ENCODE data around the gene WHRN. TPM values are rescaled to one million over a fixed set of nuclear protein-coding genes. Genes with fewer than 3 reads are reported as not detected.

The WHRN gene
- total RNA-seq, 1 donor from 2014 or later, result 2.9 TPM

- Mint-ChIP-seq H3K9me3 (no peaks in the 10 kb centered on the region), H3K27me3 (ENCODE audit: low read depth) (no peaks in the 10 kb centered on the region), H3K27ac (no peak overlapping the region), H3K4me3 (ENCODE audit: low read depth) (no peak overlapping the region), H3K36me3 (ENCODE audit: low read depth) (no peaks in the 10 kb centered on the region), H3K4me1 (ENCODE audit: low read depth) (peaks cover 29% of the 10 kb centered on the region)
- DNase-seq (ENCODE audit: low spot score), result no peak
- intact Hi-C loops (cut with micrococcal nuclease), result no loop called here
Observed at GRCh38 chr9:114482593-114482992, 22.7 kb downstream of the WHRN start.

DNA sequence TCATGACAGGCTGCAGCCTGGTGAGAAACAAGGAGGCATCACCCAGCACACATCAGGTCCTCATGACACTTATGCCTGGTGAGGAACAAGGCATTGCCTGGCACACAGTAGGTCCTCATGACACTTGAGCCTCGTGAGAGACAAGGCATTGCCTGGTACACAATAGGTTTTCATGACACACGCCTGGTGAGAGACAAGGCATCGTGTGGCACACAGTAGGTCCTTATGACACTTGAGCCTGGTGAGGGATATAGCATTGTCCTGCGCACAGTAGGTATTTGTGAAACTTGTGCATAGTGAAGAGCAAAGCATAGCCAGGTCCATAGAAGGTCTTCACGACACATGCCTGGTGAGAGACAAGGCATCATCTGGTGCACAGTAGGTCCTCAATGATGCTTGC is 23.5 kb downstream of the WHRN start:
- intact Hi-C loops (cut with micrococcal nuclease), result no loop called here
- Mint-ChIP-seq H3K27me3 (ENCODE audit: low read depth) (no peaks in the 10 kb centered on the region), H3K4me1 (ENCODE audit: low read depth) (peaks cover 25% of the 10 kb centered on the region), H3K4me3 (ENCODE audit: low read depth) (no peak overlapping the region), H3K9me3 (no peaks in the 10 kb centered on the region), H3K36me3 (ENCODE audit: low read depth) (no peaks in the 10 kb centered on the region), H3K27ac (no peak overlapping the region)
- DNase-seq (ENCODE audit: low spot score), result no peak

DNA sequence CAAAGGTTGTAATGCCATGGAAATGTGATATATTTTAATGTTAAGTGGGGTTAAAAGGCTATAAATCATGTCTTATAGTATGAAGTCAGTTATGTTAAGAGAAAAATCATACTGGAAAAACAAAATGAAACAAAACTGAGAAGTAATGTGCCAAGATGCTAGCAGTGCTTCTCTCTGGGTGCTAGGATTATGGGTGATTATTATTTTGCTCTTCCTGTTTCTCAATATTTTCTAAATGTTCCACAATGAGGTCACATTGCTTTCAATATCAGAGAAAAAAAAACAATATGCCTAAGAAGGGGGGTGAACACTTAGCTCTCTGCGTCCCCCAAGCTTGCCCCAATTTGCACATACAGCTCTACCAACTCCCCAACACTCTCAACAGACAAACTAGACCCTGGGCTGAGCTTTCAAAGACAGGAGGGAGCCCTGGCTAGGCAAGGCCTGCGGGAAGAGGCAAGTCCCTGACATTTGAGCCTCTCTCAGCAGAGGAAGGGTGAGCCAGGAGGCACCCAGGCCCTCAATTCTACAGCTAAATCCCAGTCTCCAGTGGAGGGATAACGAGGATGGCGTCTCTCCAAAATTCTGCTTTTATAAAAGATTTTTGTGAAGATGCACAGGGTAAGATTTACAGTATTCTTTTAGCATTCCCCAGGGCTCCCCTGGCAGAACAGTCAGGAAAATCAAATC is 24.4 kb downstream of the WHRN start:
- intact Hi-C loops (cut with micrococcal nuclease), result no loop called here
- Mint-ChIP-seq H3K27me3 (ENCODE audit: low read depth) (no peaks in the 10 kb centered on the region), H3K27ac (no peak overlapping the region), H3K4me3 (ENCODE audit: low read depth) (no peak overlapping the region), H3K4me1 (ENCODE audit: low read depth) (peaks cover 17% of the 10 kb centered on the region), H3K9me3 (no peaks in the 10 kb centered on the region), H3K36me3 (ENCODE audit: low read depth) (no peaks in the 10 kb centered on the region)
- DNase-seq (ENCODE audit: low spot score), result no peak

DNA sequence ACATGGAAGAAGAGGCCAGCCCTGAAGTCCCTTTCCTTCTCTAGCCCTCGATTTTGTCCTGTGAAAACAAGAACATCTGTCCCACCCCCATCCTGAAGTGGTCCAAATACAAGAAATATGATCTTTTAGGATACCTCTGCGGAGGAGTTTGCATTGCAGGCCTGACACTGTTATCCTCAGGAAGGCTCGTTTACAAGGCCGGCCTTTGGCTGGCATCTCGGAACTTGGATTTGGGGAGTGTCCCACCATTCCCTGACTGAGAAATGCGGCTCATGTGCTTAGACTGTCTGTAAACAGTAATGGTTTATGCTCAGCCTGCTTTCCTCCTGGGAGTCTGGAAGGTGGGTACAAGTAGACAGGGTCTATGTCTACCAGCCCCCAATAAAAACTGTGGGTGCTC is 26.4 kb downstream of the WHRN start:
- Mint-ChIP-seq H3K9me3 (no peaks in the 10 kb centered on the region), H3K4me3 (ENCODE audit: low read depth) (no peak overlapping the region), H3K27me3 (ENCODE audit: low read depth) (no peaks in the 10 kb centered on the region), H3K36me3 (ENCODE audit: low read depth) (no peaks in the 10 kb centered on the region), H3K4me1 (ENCODE audit: low read depth) (peaks cover 11% of the 10 kb centered on the region), H3K27ac (no peak overlapping the region)
- no peak for DNase-seq (ENCODE audit: low spot score)
- intact Hi-C loops (cut with micrococcal nuclease), result no loop called here

- intact Hi-C loops (cut with micrococcal nuclease), result no loop called here
- peaks cover 11% of the 10 kb centered on the region for H3K4me1 Mint-ChIP-seq (ENCODE audit: low read depth)
- H3K27ac Mint-ChIP-seq, result no peak overlapping the region
Observed at GRCh38 chr9:114478459-114478858, 26.8 kb downstream of the WHRN start.

GRCh38 chr9:114477642-114478041 is 27.6 kb downstream of the WHRN start:
- no peaks in the 10 kb centered on the region for H3K9me3 Mint-ChIP-seq

More at GRCh38 chr9:114478459-114478858, 26.8 kb downstream of the WHRN start:
- Mint-ChIP-seq H3K27me3 (ENCODE audit: low read depth) (no peaks in the 10 kb centered on the region), H3K4me3 (ENCODE audit: low read depth) (no peak overlapping the region), H3K9me3 (no peaks in the 10 kb centered on the region), H3K36me3 (ENCODE audit: low read depth) (no peaks in the 10 kb centered on the region)
- DNase-seq (ENCODE audit: low spot score), result no peak

DNA sequence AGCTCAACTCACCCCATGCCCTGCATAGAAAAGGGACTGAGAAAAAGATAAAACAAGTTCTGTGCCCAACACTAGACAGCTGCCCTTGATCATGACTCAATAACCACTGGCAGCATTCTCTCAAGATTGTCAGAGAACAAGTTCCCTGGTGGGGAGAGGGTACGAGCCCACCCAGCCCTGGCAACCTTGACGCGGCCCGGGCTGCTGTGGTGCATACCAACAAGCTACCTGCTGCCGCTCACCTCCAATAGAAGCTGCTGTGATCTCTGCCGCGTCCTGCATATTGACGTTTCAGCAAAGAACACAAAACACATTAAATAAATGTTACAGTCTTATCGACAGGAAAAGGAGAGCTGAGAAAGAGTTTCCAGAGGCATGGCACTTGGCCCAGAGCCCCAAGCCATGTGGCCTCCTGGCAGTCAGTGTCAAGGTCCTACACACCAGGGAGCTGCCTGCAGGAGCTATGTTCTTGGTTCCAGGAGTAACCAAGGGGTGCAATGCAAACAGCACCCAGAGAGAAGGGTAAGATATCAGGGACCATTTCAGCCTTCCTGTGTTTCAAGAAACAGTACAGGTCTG is 28.3 kb downstream of the WHRN start:
- Mint-ChIP-seq H3K27ac (no peak overlapping the region), H3K9me3 (no peaks in the 10 kb centered on the region), H3K27me3 (ENCODE audit: low read depth) (no peaks in the 10 kb centered on the region), H3K4me1 (ENCODE audit: low read depth) (peaks cover 11% of the 10 kb centered on the region), H3K4me3 (ENCODE audit: low read depth) (no peak overlapping the region), H3K36me3 (ENCODE audit: low read depth) (no peaks in the 10 kb centered on the region)
- DNase-seq (ENCODE audit: low spot score), result no peak
- intact Hi-C loops (cut with micrococcal nuclease), result no loop called here

More at GRCh38 chr9:114477642-114478041, 27.6 kb downstream of the WHRN start:
- DNase-seq (ENCODE audit: low spot score), result no peak
- intact Hi-C loops (cut with micrococcal nuclease), result no loop called here
- H3K27ac Mint-ChIP-seq, result no peak overlapping the region
- H3K36me3 Mint-ChIP-seq (ENCODE audit: low read depth), result no peaks in the 10 kb centered on the region
- H3K27me3 Mint-ChIP-seq (ENCODE audit: low read depth), result no peaks in the 10 kb centered on the region
- H3K4me3 Mint-ChIP-seq (ENCODE audit: low read depth), result no peak overlapping the region
- peaks cover 11% of the 10 kb centered on the region for H3K4me1 Mint-ChIP-seq (ENCODE audit: low read depth)

GRCh38 chr9:114475412-114476135 is 29.7 kb downstream of the WHRN start:
- no peak overlapping the region for H3K27ac Mint-ChIP-seq
- H3K4me1 Mint-ChIP-seq (ENCODE audit: low read depth), result peaks cover 6% of the 10 kb centered on the region
- no peak for DNase-seq (ENCODE audit: low spot score)
- no peaks in the 10 kb centered on the region for H3K36me3 Mint-ChIP-seq (ENCODE audit: low read depth)
- intact Hi-C loops (cut with micrococcal nuclease), result no loop called here
- H3K4me3 Mint-ChIP-seq (ENCODE audit: low read depth), result no peak overlapping the region
- H3K27me3 Mint-ChIP-seq (ENCODE audit: low read depth), result no peaks in the 10 kb centered on the region
- no peaks in the 10 kb centered on the region for H3K9me3 Mint-ChIP-seq

DNA sequence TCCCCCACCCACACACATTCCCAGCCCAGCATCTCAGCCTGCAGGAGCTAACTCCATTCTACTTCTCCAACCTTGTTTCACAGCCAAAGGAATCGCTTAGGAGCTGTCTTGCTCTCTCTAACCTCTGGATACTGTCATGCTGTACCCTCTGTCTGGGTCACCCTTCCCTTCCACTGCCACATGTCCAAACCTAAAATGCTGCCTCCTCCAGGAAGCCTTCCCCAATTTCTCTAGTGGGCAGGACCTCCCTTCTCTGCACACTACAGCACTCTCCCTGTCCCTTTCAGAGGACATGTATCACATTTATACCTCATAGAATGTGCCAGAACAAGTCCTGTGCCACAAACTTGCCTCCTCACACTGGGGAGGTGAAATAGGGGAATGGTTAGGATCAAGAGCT is 30.8 kb downstream of the WHRN start:
- Mint-ChIP-seq H3K27me3 (ENCODE audit: low read depth) (no peaks in the 10 kb centered on the region), H3K9me3 (no peaks in the 10 kb centered on the region), H3K36me3 (ENCODE audit: low read depth) (no peaks in the 10 kb centered on the region), H3K27ac (no peak overlapping the region), H3K4me1 (ENCODE audit: low read depth) (peaks cover 6% of the 10 kb centered on the region), H3K4me3 (ENCODE audit: low read depth) (no peak overlapping the region)
- DNase-seq (ENCODE audit: low spot score), result no peak
- intact Hi-C loops (cut with micrococcal nuclease), result no loop called here

DNA sequence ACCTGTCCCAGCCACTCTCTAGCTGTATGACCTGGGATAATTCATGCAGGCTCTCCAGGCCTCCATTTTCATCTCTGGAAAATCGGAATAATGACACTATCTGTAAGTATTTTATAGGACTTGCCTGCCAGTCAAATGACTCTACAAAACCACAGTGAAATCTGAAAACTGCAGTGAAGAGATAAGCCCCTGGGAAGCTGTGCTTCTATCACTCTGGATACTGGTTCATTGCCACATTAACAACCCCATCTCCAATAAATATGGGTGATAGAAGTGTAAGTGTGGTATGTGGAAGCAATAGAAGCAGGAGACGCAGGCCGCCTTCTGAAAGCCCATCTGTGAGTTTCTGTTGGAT is 31.8 kb downstream of the WHRN start:
- intact Hi-C loops (cut with micrococcal nuclease), result no loop called here
- Mint-ChIP-seq H3K27ac (no peak overlapping the region), H3K36me3 (ENCODE audit: low read depth) (no peaks in the 10 kb centered on the region), H3K27me3 (ENCODE audit: low read depth) (no peaks in the 10 kb centered on the region), H3K4me3 (ENCODE audit: low read depth) (no peak overlapping the region), H3K4me1 (ENCODE audit: low read depth) (peaks cover 6% of the 10 kb centered on the region), H3K9me3 (no peaks in the 10 kb centered on the region)
- no peak for DNase-seq (ENCODE audit: low spot score)

DNA sequence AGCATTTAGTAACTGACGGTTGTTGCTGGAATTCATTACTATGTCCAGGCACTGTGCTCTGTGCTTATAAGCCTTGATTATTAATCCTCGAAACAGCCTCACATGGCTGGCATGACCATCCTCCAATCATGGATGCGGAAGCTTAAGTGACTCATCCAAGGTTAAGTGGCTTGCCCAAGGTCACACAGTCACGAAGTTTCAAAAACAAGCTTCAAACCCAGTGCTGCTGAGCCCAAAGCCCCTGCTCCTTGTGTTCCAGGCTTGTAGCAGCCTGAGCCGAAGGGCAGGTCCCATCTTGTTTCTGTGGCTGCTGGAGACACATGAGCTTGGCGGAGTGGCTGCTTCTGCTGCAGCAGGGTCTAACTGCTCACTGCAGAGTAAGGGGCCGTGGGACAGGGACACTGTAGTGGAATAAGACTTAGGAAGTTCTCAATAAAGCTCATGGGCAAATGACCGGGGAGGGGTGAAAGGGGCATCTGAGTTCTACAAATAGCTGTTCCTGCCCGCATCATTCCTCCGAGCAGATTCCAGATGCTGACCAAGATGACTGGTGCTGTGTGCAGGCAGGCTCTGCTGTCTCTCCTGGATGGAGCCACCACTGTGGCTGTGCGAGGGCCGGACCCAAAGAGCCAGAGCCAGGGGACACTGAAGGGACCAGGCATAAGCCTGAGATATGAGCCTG is 32.4 kb downstream of the WHRN start:
- DNase-seq (ENCODE audit: low spot score), result no peak
- Mint-ChIP-seq H3K27me3 (ENCODE audit: low read depth) (no peaks in the 10 kb centered on the region), H3K9me3 (no peaks in the 10 kb centered on the region), H3K36me3 (ENCODE audit: low read depth) (no peaks in the 10 kb centered on the region), H3K4me3 (ENCODE audit: low read depth) (no peak overlapping the region), H3K27ac (no peak overlapping the region), H3K4me1 (ENCODE audit: low read depth) (peaks cover 6% of the 10 kb centered on the region)
- intact Hi-C loops (cut with micrococcal nuclease), result no loop called here

DNA sequence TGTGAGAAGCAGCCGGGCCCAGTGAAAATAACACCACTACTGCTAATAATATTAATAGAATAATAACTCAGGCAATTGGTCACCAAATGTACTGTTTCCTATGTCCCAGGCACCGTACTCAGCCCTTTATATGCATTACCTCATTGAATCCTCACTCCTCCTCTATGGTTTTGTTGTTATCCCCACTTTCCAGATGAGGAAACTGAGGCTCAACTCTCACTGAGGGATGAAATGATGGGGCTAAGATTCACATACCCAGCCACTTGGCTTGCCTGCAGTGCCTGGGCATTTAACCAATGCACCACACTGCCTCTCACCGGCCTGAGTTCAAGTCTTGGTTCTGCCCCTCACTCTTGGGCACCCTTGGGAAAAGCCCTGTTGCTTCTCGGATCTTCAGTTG is 34.1 kb downstream of the WHRN start:
- peaks cover 6% of the 10 kb centered on the region for H3K4me1 Mint-ChIP-seq (ENCODE audit: low read depth)
- H3K27me3 Mint-ChIP-seq (ENCODE audit: low read depth), result no peaks in the 10 kb centered on the region
- no peak for DNase-seq (ENCODE audit: low spot score)
- no peak overlapping the region for H3K4me3 Mint-ChIP-seq (ENCODE audit: low read depth)
- H3K27ac Mint-ChIP-seq, result no peak overlapping the region
- H3K9me3 Mint-ChIP-seq, result no peaks in the 10 kb centered on the region
- intact Hi-C loops (cut with micrococcal nuclease), result no loop called here
- no peaks in the 10 kb centered on the region for H3K36me3 Mint-ChIP-seq (ENCODE audit: low read depth)

DNA sequence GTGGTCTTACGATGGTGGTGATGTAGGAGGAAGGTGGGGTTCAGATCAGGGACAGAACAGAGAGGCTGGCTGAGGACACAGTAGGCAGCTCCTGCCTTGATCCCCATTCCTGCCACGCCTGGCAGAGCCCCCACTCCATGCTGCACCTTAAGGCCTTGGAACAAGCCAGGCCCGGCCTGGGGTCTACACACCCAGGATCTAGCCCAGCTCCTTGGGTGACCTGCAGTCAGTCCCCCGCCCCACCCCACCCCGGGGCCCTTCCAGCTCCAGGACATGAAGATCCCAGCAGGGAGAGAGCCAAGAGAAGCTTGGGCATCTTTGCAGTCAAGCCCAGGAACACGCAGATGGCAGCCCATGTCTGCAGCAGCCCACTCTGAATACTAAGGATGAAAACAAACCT is 34.7 kb downstream of the WHRN start:
- H3K4me1 Mint-ChIP-seq (ENCODE audit: low read depth), result peaks cover 4% of the 10 kb centered on the region
- intact Hi-C loops (cut with micrococcal nuclease), result no loop called here
- no peaks in the 10 kb centered on the region for H3K36me3 Mint-ChIP-seq (ENCODE audit: low read depth)
- no peaks in the 10 kb centered on the region for H3K9me3 Mint-ChIP-seq
- H3K27me3 Mint-ChIP-seq (ENCODE audit: low read depth), result no peaks in the 10 kb centered on the region
- DNase-seq (ENCODE audit: low spot score), result no peak
- no peak overlapping the region for H3K4me3 Mint-ChIP-seq (ENCODE audit: low read depth)
- no peak overlapping the region for H3K27ac Mint-ChIP-seq

Data from activated T-helper 2 cell treated with anti-CD3 and anti-CD28 coated beads, Interferon-gamma antibody, Interleukin-2, Interleukin-4, amounts not matched to agents 10 μg/mL and 5 μg/mL and 100 μg/mL, durations not matched to agents 14 hours and 24 hours and 36 hours (primary cell).